Gastrocnemius medialis (tissue), 4 donors: ENCODE data around the gene CLASP1.

ENCODE experiments used
- POLR2A ChIP-seq, 2 donors: fragments of 450-650 bp; IDR thresholded peaks; one replicate each; pipeline ENCODE4 v1.6.1; 2017; ENCODE audit warnings: antibody characterized with exemption in 2 of 2, mild to moderate bottlenecking in 2 of 2, moderate library complexity in 2 of 2
- TF ChIP-seq, protein P1 (sequence below), 5 experiments: fragments of 450-650 bp in 3 of 5; fragments of 200-600 bp in 2 of 5; sonication (generic) in 2 of 5; IDR thresholded peaks in 4 of 5; conservative IDR thresholded peaks in 1 of 5; 1 replicate in 4 of 5; 2 replicates in 1 of 5; pipeline ENCODE4 v1.5.1; 2016 to 2019; ENCODE audit warnings: antibody characterized with exemption in 5 of 5, mild to moderate bottlenecking in 3 of 5, moderate library complexity in 3 of 5

- TF ChIP-seq, protein P1, sequence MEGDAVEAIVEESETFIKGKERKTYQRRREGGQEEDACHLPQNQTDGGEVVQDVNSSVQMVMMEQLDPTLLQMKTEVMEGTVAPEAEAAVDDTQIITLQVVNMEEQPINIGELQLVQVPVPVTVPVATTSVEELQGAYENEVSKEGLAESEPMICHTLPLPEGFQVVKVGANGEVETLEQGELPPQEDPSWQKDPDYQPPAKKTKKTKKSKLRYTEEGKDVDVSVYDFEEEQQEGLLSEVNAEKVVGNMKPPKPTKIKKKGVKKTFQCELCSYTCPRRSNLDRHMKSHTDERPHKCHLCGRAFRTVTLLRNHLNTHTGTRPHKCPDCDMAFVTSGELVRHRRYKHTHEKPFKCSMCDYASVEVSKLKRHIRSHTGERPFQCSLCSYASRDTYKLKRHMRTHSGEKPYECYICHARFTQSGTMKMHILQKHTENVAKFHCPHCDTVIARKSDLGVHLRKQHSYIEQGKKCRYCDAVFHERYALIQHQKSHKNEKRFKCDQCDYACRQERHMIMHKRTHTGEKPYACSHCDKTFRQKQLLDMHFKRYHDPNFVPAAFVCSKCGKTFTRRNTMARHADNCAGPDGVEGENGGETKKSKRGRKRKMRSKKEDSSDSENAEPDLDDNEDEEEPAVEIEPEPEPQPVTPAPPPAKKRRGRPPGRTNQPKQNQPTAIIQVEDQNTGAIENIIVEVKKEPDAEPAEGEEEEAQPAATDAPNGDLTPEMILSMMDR (IDR thresholded peaks at IDR 0.05 in 4 of 5, conservative IDR thresholded peaks at IDR 0.05 in 1 of 5), result no peak
- TF ChIP-seq POLR2A (IDR thresholded peaks at IDR 0.05), result no peak
These were observed 67.0 kb downstream of the CLASP1 start for GRCh38 chr2:121582272-121582671.
